Naive B cell (primary cell): ENCODE results near the gene PCDH9. TPM values are rescaled to one million over a fixed set of nuclear protein-coding genes. Genes with fewer than 3 reads are reported as not detected.
A peak's percentile ranks its signal among the peaks of the same experiment; 100 is the strongest.
"Not testable (repeated sequence)": the region's sequence is repeated elsewhere in the genome, so short reads cannot be mapped to it uniquely, and the experiment has no call there.

Experiments
- ATAC-seq, 2 donors: fragments of 150-1000 bp; cut with Tn5 transposase; 2 replicates each; pipeline ENCODE4 v1.10.0; 2021; ENCODE audit warnings: low read depth in 2 of 2, mild to moderate bottlenecking in 2 of 2, moderate library complexity in 2 of 2
- DNase-seq: peaks from one replicate; pipeline ENCODE4 v3.0.0; 2022
- H3K27ac Mint-ChIP-seq, 6 donors: one replicate each; pipeline ENCODE4 v1.8.0; 2020 to 2022; ENCODE audit warnings: mild to moderate bottlenecking in 6 of 6, mixed read lengths in 6 of 6, moderate library complexity in 5 of 6, inconsistent platforms in 2 of 6
- H3K27me3 Mint-ChIP-seq, 3 donors: one replicate each; pipeline ENCODE4 v1.8.0; 2021 to 2022; ENCODE audit warnings: mixed read lengths in 3 of 3, mild to moderate bottlenecking in 1 of 3
- H3K36me3 Mint-ChIP-seq, 2 donors: one replicate each; pipeline ENCODE4 v1.8.0; 2020 to 2022; ENCODE audit warnings: mixed read lengths in 2 of 2, inconsistent platforms in 1 of 2, mild to moderate bottlenecking in 1 of 2
- H3K4me1 Mint-ChIP-seq, 3 donors: one replicate each; pipeline ENCODE4 v1.8.0; 2020 to 2022; ENCODE audit warnings: mixed read lengths in 3 of 3, inconsistent platforms in 1 of 3, mild to moderate bottlenecking in 1 of 3, moderate library complexity in 1 of 3
- H3K4me3 Mint-ChIP-seq, 8 donors: one replicate each; pipeline ENCODE4 v1.8.0; 2020 to 2022; ENCODE audit warnings: mild to moderate bottlenecking in 8 of 8, mixed read lengths in 8 of 8, moderate library complexity in 8 of 8, inconsistent platforms in 2 of 8
- H3K9me3 Mint-ChIP-seq, 7 donors: one replicate each; pipeline ENCODE4 v1.8.0; 2020 to 2022; ENCODE audit warnings: mixed read lengths in 7 of 7, mild to moderate bottlenecking in 5 of 7, inconsistent platforms in 2 of 7, moderate library complexity in 1 of 7
- polyA plus RNA-seq, 6 donors: library from polyadenylated mRNA; unstranded; fragments of 300-500 nt; fragmentation: Illumina TruSeq; gene quantifications; one replicate each; pipeline ENCODE4 v1.2.3, GENCODE V29; 2021; ENCODE audit warnings: low read depth in 6 of 6

The PCDH9 gene
- polyA plus RNA-seq, 6 donors from 2014 or later: 49.9 to 70.2 (median 57.2) TPM

DNA sequence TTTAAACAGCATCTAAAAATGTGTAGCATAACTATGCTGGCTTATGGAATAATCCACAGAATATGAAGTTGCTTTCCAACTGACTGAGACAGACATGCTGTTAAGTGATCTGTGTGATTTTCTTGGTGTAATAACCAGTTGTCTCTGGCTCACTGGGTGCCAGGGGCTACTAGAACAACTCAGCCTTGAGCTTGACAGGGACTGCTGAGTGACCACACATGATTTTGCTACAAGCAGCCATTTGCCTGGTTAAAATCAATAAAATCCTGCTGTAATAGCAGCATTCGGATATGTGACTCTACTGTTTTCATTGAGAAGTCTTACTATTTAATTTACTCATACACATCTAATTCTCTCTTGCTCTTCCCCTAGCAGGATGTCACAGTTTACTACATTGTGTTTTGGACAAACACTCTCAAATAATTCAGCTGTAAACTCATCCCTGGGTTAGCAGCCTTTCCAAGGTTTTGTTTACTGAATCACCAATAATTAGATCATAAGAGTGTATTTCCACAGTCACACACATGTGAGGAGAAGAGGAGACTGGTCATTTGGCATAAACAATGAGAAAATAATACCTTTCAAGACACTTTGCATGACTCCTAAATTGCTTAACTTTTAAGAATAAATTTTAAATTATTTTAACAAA, 426.2 kb downstream of the PCDH9 start:
- H3K27ac Mint-ChIP-seq: peak overlapping the region in 1 of 6 donors; percentile 17
- H3K27me3 Mint-ChIP-seq: no peaks in the 10 kb centered on the region
- ATAC-seq: no peak
- H3K4me1 Mint-ChIP-seq: peaks cover 0 to 4% (median 0%) of the 10 kb centered on the region in 3 donors
- no peaks in the 10 kb centered on the region for H3K36me3 Mint-ChIP-seq
- DNase-seq: no peak
- H3K9me3 Mint-ChIP-seq: no peaks in the 10 kb centered on the region
- H3K4me3 Mint-ChIP-seq: no peak overlapping the region

GRCh38 chr13:66803013-66803807, 426.9 kb downstream of the PCDH9 start:
- H3K27me3 Mint-ChIP-seq: no peaks in the 10 kb centered on the region
- peak overlapping the region in 1 of 6 donors; percentile 43 for H3K27ac Mint-ChIP-seq
- no peak for ATAC-seq
- no peak overlapping the region for H3K4me3 Mint-ChIP-seq
- H3K9me3 Mint-ChIP-seq: no peaks in the 10 kb centered on the region
- H3K36me3 Mint-ChIP-seq: no peaks in the 10 kb centered on the region
- no peak for DNase-seq
- peaks cover 0 to 4% (median 0%) of the 10 kb centered on the region in 3 donors for H3K4me1 Mint-ChIP-seq

DNA sequence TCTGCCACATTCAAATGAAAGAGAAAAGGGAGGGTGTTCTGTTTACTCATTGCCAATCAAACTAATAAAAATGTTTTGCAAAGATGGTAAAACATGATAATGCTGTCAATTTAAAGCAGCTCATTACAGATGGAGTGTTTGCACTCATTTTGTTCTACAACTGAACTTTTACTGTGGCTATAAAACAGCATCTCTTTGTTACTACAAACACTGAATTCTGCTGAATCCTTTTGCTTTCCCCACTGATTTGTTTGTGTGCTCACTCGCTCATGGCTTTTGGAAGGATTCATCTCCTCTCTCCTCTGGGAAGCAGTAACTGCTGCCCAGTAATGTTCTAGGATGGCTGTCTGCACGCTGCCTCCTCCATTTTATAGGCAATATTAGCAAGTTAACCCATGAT, 434.5 kb downstream of the PCDH9 start:
- no peak for DNase-seq
- Mint-ChIP-seq H3K36me3 (no peaks in the 10 kb centered on the region), H3K27me3 (no peaks in the 10 kb centered on the region), H3K4me3 (peak overlapping the region in 4 of 8 donors; percentile 3 to 56 (median 31)), H3K4me1 (peaks cover 12 to 20% (median 16%) of the 10 kb centered on the region in 3 donors), H3K9me3 (no peaks in the 10 kb centered on the region), H3K27ac (peak overlapping the region in 5 of 6 donors; percentile 58 to 88 (median 81))
- no peak for ATAC-seq

DNA sequence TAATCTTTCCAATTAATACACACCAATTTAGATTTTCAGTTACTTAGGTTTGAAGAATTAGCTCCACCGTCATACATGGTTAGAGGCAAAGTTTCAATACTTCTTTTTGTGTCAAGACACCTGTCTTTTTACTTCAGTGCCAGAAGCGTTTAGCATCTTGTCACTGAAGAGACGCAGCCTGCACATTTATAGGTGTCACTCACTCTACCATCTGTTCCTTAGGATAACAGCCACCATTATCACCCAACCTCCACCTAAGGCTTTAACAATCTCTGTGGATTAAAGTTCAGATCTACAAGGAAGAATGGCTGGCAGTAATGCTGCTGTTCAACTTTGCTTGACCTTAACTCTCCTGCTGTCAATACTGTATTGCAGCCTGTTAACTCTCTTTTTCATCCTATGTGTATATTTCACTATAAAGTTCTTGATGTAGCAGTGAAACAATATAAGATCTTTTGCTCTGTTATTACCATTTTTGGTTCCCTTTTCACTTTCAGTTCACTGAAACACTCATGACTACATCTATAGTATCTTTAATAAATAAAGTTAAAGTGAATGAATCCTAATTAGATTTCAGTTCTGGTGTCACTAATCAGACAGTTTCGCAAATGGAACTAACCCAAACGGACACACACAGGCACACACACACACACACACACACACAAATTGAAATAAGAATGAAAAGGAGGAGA, 435.6 kb downstream of the PCDH9 start:
- Mint-ChIP-seq H3K4me3 (peak overlapping the region; percentile 8 to 86 (median 57)), H3K27me3 (no peaks in the 10 kb centered on the region), H3K36me3 (no peaks in the 10 kb centered on the region), H3K9me3 (no peaks in the 10 kb centered on the region), H3K27ac (peak overlapping the region; percentile 73 to 94 (median 80)), H3K4me1 (peaks cover 12 to 20% (median 16%) of the 10 kb centered on the region in 3 donors)
- ATAC-seq: peak; percentile 91 to 93
- peak; percentile 51 for DNase-seq

GRCh38 chr13:66790861-66791260, 439.3 kb downstream of the PCDH9 start:
- Mint-ChIP-seq H3K36me3 (no peaks in the 10 kb centered on the region), H3K27ac (no peak overlapping the region), H3K4me3 (no peak overlapping the region), H3K9me3 (no peaks in the 10 kb centered on the region), H3K27me3 (no peaks in the 10 kb centered on the region), H3K4me1 (peaks cover 12 to 18% (median 15%) of the 10 kb centered on the region in 3 donors)
- no peak for ATAC-seq
- no peak for DNase-seq

GRCh38 chr13:66781241-66781640, 448.9 kb downstream of the PCDH9 start:
- Mint-ChIP-seq H3K9me3 (peaks cover 0 to 6% (median 0%) of the 10 kb centered on the region in 7 donors), H3K27ac (no peak overlapping the region), H3K4me1 (no peaks in the 10 kb centered on the region), H3K36me3 (peaks cover 0 to 8% of the 10 kb centered on the region in 2 donors), H3K27me3 (no peaks in the 10 kb centered on the region), H3K4me3 (no peak overlapping the region)
- no peak for DNase-seq
- ATAC-seq: no peak

DNA sequence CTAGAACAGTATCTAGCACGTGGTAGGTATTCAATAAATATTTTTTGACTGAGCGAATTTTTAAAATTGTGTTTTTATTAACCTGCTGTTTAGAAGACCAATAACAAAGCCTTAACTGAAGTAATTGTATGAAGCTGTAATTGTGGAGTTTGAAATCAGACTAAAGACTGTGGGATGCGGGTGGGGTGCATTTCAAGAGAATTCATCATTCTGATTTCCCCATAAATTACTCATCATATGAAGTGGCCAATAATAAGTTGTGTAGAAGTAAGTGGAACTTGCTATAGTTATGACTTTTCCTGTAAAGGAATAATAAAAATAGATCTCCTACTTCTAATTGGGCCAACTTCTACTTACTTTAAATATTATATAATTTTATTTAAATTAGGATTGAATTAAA, 449.3 kb downstream of the PCDH9 start:
- DNase-seq (no peak), ATAC-seq (no peak)
- H3K4me3 Mint-ChIP-seq: no peak overlapping the region
- no peaks in the 10 kb centered on the region for H3K4me1 Mint-ChIP-seq
- H3K36me3 Mint-ChIP-seq: peaks cover 0 to 8% of the 10 kb centered on the region in 2 donors
- H3K27me3 Mint-ChIP-seq: no peaks in the 10 kb centered on the region
- peaks cover 0 to 6% (median 0%) of the 10 kb centered on the region in 7 donors for H3K9me3 Mint-ChIP-seq
- H3K27ac Mint-ChIP-seq: no peak overlapping the region

GRCh38 chr13:66778461-66778860, 451.7 kb downstream of the PCDH9 start:
- H3K4me1 Mint-ChIP-seq: no peaks in the 10 kb centered on the region
- peaks cover 0 to 8% of the 10 kb centered on the region in 2 donors for H3K36me3 Mint-ChIP-seq
- H3K9me3 Mint-ChIP-seq: peaks cover 0 to 6% (median 0%) of the 10 kb centered on the region in 7 donors
- H3K27me3 Mint-ChIP-seq: no peaks in the 10 kb centered on the region
- ATAC-seq (no peak), DNase-seq (no peak)
- H3K27ac Mint-ChIP-seq: peak overlapping the region in 1 of 6 donors; percentile 31
- H3K4me3 Mint-ChIP-seq: no peak overlapping the region

DNA sequence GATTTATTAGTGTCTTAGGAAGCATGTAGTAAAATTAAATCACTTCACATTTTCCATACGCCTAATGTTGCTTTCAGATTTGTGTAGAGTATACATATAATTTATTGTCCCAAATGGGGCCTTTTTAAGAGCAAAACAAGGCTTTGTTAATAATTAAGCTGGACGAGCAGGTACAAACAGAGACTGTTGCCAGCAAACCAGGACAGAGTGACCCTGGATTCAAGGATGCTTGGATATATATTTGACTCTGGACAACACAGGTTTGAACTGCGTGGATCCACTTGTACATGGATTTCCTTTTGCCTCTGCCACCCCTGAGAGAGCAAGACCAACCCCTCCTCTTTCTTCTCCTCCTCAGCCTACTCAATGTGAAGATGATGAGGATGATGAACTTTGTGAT, 454.9 kb downstream of the PCDH9 start:
- Mint-ChIP-seq H3K4me1 (peaks cover 0 to 4% (median 0%) of the 10 kb centered on the region in 3 donors), H3K36me3 (peaks cover 0 to 8% of the 10 kb centered on the region in 2 donors), H3K9me3 (peaks cover 0 to 6% (median 3%) of the 10 kb centered on the region in 7 donors), H3K27me3 (no peaks in the 10 kb centered on the region), H3K27ac (no peak overlapping the region), H3K4me3 (no peak overlapping the region)
- no peak for DNase-seq
- no peak for ATAC-seq

- peaks cover 0 to 6% (median 3%) of the 10 kb centered on the region in 7 donors for H3K9me3 Mint-ChIP-seq
- DNase-seq (no peak), ATAC-seq (no peak)
- no peak overlapping the region for H3K27ac Mint-ChIP-seq
- peaks cover 0 to 8% of the 10 kb centered on the region in 2 donors for H3K36me3 Mint-ChIP-seq
- H3K4me3 Mint-ChIP-seq: no peak overlapping the region
- H3K4me1 Mint-ChIP-seq: peaks cover 0 to 4% (median 0%) of the 10 kb centered on the region in 3 donors
- H3K27me3 Mint-ChIP-seq: no peaks in the 10 kb centered on the region
These were observed 456.1 kb downstream of the PCDH9 start for GRCh38 chr13:66774046-66774445.

GRCh38 chr13:66765559-66765958, 464.6 kb downstream of the PCDH9 start:
- Mint-ChIP-seq H3K4me1 (no peaks in the 10 kb centered on the region), H3K4me3 (no peak overlapping the region), H3K27me3 (no peaks in the 10 kb centered on the region), H3K36me3 (peaks cover 11% of the 10 kb centered on the region in 2 donors), H3K27ac (no peak overlapping the region), H3K9me3 (peaks cover 6 to 21% (median 12%) of the 10 kb centered on the region in 7 donors)
- no peak for ATAC-seq
- no peak for DNase-seq

DNA sequence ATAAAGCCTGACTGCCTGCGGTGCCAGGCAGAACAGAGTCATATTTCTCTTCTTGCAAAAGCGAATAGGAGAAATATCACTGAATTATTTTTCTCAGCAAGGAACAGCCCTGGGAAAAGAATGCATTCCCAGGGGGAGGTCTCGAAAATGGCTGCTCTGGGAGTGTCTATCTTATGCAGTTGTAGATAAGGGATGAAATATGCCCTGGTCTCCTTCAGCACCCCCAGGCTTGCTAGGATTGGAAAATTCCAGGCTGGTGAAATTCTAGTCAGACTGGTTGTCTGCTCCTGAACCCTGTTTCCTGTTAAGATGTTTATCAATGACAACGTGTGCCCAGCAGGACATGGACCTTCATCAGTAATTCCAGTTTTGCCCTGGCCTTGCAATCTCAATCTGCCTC, 469.5 kb downstream of the PCDH9 start:
- H3K4me1 Mint-ChIP-seq, H3K27me3 Mint-ChIP-seq, H3K4me3 Mint-ChIP-seq, DNase-seq, ATAC-seq: not testable (repeated sequence)
- Mint-ChIP-seq H3K36me3 (peaks cover 17 to 24% of the 10 kb centered on the region in 2 donors), H3K27ac (peak overlapping the region in 1 of 6 donors; percentile 93), H3K9me3 (peaks cover 8 to 35% (median 21%) of the 10 kb centered on the region in 7 donors)

- no peaks in the 10 kb centered on the region for H3K27me3 Mint-ChIP-seq
- H3K4me3 Mint-ChIP-seq: no peak overlapping the region
- H3K9me3 Mint-ChIP-seq: peaks cover 8 to 35% (median 21%) of the 10 kb centered on the region in 7 donors
- peaks cover 0 to 3% (median 0%) of the 10 kb centered on the region in 3 donors for H3K4me1 Mint-ChIP-seq
- H3K27ac Mint-ChIP-seq: no peak overlapping the region
- no peak for DNase-seq
- ATAC-seq: no peak
- peaks cover 17 to 24% of the 10 kb centered on the region in 2 donors for H3K36me3 Mint-ChIP-seq
These were observed 470.2 kb downstream of the PCDH9 start for GRCh38 chr13:66759919-66760318.
